Fibroblast of villous mesenchyme (primary cell): ENCODE results near the gene ARHGAP5. TPM values are rescaled to one million over a fixed set of nuclear protein-coding genes. Genes with fewer than 3 reads are reported as not detected.
"Not testable (repeated sequence)": the region's sequence is repeated elsewhere in the genome, so short reads cannot be mapped to it uniquely, and the experiment has no call there.

ENCODE experiments used
- DNase-seq: peaks from one replicate; pipeline ENCODE4 v3.0.0-alpha.2; 2010; ENCODE audit warnings: low read depth
- H3K4me3 ChIP-seq: 2 replicates; pipeline ENCODE4 v1.5.1; 2011; ENCODE audit warnings: low read depth, mild to moderate bottlenecking, low read length
- total RNA-seq: library from RNA; depleted of rRNA; stranded (reverse); fragments of >200 nt; gene quantifications from 2 replicates; pipeline ENCODE4 v1.2.3, GENCODE V29; 2012
- TF ChIP-seq, protein P1 (sequence below): IDR thresholded peaks from 2 replicates; pipeline ENCODE4 v1.5.1; 2012; ENCODE audit warnings: low read depth, mild to moderate bottlenecking, low read length; ENCODE audit not compliant: insufficient read depth

Gene ARHGAP5
- total RNA-seq, 1 donor, result 166 TPM

DNA sequence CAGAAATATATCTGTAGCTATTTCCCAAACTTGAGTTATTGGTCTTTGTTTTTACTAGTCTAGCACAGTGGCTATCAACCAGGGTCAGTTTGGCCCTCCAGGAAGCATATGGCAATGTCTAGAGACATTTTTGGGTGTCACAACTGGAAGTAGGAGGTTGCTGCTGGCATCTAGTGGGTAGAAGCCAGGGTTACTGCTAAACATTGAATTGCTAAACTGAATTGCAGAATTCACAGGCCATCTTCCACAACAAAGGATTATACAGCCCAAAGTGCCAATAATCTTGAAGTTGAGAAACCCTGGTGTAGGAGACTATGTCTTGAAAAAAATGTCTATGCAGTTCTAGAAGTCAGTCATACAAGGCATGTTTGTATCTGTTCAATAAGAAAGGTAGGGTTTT is 27.7 kb downstream of the ARHGAP5 start:
- TF ChIP-seq, protein P1, sequence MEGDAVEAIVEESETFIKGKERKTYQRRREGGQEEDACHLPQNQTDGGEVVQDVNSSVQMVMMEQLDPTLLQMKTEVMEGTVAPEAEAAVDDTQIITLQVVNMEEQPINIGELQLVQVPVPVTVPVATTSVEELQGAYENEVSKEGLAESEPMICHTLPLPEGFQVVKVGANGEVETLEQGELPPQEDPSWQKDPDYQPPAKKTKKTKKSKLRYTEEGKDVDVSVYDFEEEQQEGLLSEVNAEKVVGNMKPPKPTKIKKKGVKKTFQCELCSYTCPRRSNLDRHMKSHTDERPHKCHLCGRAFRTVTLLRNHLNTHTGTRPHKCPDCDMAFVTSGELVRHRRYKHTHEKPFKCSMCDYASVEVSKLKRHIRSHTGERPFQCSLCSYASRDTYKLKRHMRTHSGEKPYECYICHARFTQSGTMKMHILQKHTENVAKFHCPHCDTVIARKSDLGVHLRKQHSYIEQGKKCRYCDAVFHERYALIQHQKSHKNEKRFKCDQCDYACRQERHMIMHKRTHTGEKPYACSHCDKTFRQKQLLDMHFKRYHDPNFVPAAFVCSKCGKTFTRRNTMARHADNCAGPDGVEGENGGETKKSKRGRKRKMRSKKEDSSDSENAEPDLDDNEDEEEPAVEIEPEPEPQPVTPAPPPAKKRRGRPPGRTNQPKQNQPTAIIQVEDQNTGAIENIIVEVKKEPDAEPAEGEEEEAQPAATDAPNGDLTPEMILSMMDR, result no peak
- no peak for DNase-seq
- H3K4me3 ChIP-seq, result no peak overlapping the region

DNA sequence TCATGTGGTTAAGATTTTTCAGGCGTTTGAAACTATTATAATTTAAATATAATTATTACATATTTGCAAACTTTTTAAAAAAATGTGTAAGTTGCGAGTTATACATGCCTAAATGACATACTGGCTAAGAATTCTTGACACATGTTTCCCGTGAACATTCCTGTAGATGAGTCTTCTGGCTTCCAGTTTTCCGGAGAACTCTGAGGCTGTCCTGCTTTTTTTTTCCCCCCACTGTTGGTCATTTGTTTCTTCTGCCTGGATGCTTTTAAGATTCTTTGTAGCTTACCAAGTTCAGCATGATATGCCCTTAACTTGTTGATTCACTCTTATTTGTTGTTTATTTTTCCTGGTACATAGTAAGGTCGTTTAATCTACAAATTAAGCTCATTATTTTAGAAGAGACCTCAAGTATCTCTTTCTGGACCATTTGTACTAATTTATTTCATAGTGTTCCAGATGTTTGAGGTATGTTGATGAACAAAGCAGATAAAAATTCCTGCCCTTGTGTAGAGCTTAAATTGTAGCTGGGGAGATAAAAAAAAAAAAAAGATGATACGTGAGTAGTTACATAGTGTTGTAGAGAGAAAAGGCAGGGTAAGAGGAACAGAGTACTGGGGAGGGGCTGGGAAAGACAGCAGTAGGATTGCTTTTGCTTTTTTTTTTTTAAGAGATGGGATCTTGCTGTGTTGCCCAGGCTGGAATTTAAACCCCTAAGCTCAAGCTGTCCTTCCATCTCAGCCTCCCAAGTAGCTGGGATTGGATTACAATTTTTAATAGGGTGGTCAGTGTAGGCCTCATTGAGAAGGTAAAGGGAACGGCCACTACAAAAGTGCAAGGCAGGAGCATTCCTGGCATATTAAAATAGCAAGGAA is 32.8 kb downstream of the ARHGAP5 start:
- H3K4me3 ChIP-seq, result no peak overlapping the region
- TF ChIP-seq, protein P1, result no peak
- peak; percentile 58 for DNase-seq

DNA sequence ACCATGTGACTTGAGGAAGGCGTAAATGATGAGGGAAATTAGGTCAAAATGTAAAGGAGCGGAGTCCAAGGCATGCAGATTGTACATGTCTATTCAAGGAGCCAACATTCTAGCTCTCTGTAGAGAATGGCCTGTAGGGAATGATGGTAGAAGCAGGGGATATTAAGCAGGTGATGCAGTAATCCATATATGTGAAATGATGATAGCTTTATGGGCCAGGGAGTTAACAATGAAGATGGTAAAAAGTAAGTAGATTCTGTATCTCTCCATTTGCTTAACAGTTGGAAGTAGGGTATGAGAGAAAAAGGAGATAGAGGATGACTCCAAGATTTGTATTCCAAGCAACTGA is 33.4 kb downstream of the ARHGAP5 start:
- H3K4me3 ChIP-seq, result no peak overlapping the region
- TF ChIP-seq, protein P1, result no peak
- DNase-seq, result no peak

DNA sequence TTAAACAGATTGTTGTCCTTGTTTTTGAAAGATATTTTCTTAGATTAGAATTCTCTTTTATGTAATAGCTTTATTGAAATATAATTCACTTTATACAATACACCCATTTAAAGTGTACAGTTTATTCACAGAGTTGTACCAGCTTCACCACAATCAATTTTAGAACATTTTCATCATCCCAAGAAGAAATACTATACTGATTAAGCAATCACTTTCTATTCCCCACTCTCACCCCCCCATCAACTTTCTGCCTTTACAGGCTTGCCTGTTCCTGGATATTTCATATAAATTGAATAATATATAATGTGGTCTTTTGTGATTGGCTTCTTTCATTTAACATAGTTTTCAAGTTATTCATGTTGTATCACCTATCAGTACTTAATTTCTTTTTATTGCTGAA is 44.4 kb downstream of the ARHGAP5 start:
- TF ChIP-seq, protein P1, result no peak
- no peak for DNase-seq
- no peak overlapping the region for H3K4me3 ChIP-seq

DNA sequence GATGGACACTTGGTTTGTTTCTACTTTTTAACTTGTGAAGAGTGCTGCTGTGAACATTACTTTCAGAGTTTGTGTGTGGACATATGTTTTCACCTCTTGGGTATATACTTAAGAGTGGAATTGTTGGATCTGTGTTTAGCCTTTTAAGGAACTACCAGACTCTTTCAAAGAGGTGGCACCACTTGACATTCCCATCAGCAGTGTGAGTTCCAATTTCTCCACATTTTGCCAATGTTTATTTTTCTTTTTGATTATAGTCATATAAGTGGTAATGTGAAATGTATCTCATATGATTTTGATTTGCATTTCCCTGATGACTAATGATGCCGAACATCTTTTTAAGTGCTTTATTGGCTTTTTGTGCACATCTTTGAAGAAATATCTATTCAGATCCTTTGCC is 44.8 kb downstream of the ARHGAP5 start:
- no peak overlapping the region for H3K4me3 ChIP-seq
- TF ChIP-seq, protein P1, result no peak
- no peak for DNase-seq

DNA sequence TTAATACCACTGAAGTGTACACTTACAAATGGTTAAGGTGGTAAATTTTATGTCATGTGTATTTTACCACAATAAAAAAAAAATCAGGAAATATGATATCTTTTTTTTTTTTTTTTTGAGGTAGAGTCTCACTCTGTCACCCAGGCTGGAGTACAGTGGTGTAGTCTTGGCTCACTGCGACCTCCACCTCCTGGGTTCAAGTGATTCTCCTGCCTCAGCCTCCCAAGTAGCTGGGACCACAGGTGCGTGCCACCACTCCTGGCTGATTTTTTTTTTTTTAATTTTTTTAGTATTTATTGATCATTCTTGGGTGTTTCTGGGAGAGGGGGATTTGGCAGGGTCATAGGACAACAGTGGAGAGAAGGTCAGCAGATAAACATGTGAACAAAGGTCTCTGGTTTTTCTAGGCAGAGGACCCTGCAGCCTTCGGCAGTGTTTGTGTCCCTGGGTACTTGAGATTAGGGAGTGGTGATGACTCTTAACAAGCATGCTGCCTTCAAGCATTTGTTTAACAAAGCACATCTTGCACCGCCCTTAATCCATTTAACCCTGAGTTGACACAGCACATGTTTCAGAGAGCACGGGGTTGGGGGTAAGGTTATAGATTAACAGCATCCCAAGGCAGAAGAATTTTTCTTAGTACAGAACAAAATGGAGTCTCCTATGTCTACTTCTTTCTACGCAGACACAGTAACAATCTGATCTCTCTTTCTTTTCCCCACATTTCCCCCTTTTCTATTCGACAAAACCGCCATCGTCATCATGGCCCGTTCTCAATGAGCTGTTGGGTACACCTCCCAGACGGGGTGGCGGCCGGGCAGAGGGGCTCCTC is 50.0 kb downstream of the ARHGAP5 start:
- not testable (repeated sequence) for DNase-seq, H3K4me3 ChIP-seq

DNA sequence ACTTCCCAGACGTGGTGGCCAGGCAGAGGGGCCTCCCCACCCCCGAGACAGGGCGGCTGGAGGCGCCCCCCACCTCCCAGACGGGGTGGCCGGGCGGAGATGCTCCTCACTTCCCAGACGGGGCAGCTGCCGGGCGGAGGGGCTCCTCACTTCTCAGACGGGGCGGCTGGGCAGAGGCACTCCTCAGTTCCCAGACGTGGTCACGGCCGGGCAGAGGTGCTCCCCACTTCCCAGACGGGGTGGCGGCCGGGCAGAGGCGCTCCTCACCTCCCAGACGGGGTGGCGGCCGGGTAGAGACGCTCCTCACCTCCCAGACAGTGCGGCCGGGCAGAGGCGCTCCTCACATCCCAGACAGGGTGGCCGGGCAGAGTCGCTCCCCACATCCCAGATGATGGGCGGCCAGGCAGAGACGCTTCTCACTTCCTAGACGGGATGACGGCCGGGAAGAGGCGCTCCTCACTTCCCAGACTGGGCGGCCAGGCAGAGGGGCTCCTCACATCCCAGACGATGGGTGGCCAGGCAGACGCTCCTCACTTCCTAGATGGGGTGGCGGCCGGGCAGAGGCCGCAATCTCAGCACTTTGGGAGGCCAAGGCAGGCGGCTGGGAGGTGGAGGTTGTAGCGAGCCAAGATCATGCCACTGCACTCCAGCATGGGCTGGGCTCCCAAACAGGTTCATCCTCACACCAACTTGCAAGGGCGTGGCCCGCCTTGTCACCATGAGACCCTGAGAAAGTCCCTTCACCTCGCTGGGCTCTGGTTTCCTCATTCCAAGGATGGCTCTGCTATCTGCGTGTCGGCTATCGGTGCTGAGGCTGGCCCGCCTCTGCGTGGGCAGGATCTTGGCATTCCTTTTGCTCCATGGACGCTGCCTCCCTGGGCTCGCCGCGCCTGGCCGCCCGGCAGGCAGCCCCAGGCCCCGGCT is 50.9 kb downstream of the ARHGAP5 start:
- DNase-seq, H3K4me3 ChIP-seq: not testable (repeated sequence)
